ENCODE results near the gene MXD1. TPM values are rescaled to one million over a fixed set of nuclear protein-coding genes. Genes with fewer than 3 reads are reported as not detected.

MXD1 gene
- total RNA-seq, 1 experiment from 2014 or later = 3.7 TPM

GRCh38 chr2:69956475-69956979 is 41.6 kb downstream of the MXD1 start:
- no peak for DNase-seq
- H3K4ac ChIP-seq (ENCODE audit: low read depth, low read length) = no peak overlapping the region
- H3K23ac ChIP-seq (ENCODE audit: insufficient read length, low read depth, low read length) = no peak overlapping the region
- WGBS (ENCODE audit: extremely low coverage, insufficient read length, low lambda C conversion rate) = no CpG with 5 or more reads among the region's 6 CpGs
- H3K79me1 ChIP-seq (ENCODE audit: insufficient read depth, low read depth, low read length, poor library complexity, severe bottlenecking) = no peaks in the 10 kb centered on the region
- H2BK15ac ChIP-seq (ENCODE audit: low read depth, low read length) = no peak overlapping the region
- TF ChIP-seq CTCF (conservative IDR thresholded peaks at IDR 0.05) = no peak
- Mint-ChIP-seq H3K27ac (no peak overlapping the region), H3K9me3 (no peaks in the 10 kb centered on the region), H3K36me3 (ENCODE audit: insufficient read depth in 1 of 3, low read depth in 3 of 3) (no peaks in the 10 kb centered on the region), H3K27me3 (ENCODE audit: low read depth) (peaks cover 12% of the 10 kb centered on the region), H3K4me1 (peaks cover 3% of the 10 kb centered on the region in 2 experiments; a peak in 1 of 4 replicates), H3K4me3 (no peak overlapping the region)
- no peak overlapping the region for H4K8ac ChIP-seq (replicated peaks; ENCODE audit: insufficient read length, low read depth, low read length)
- no peak overlapping the region for H4K5ac ChIP-seq (ENCODE audit: insufficient read length, low read depth, low read length)
- no peaks in the 10 kb centered on the region for H3K79me2 ChIP-seq (ENCODE audit: insufficient read depth, low read length)
- H4K20me1 ChIP-seq (ENCODE audit: control insufficient read depth, insufficient read depth, insufficient read length) = no peaks in the 10 kb centered on the region
- H2BK120ac ChIP-seq (ENCODE audit: low read depth, low read length, poor library complexity, severe bottlenecking) = no peak overlapping the region
- no peak overlapping the region for H4K91ac ChIP-seq (ENCODE audit: insufficient read length, low read depth, low read length)
- no peaks in the 10 kb centered on the region for H3K23me2 ChIP-seq (ENCODE audit: insufficient read length, low read depth, low read length, poor library complexity, severe bottlenecking)
- H2AFZ ChIP-seq (ENCODE audit: low read length) = no peak overlapping the region
- H3K14ac ChIP-seq (ENCODE audit: insufficient read depth, low read length) = no peak overlapping the region
- H3K27me3 ChIP-seq (ENCODE audit: insufficient read depth, low read length) = no peaks in the 10 kb centered on the region
- no peak overlapping the region for H2BK12ac ChIP-seq (ENCODE audit: insufficient read length, low read depth, low read length)
- H3K27ac ChIP-seq (ENCODE audit: insufficient read length, low read depth, low read length) = no peak overlapping the region
- H2BK5ac ChIP-seq (ENCODE audit: insufficient read length, low read length) = no peak overlapping the region
- no peak overlapping the region for H3K56ac ChIP-seq (ENCODE audit: insufficient read length, low read depth, low read length)
- H3K4me2 ChIP-seq (ENCODE audit: insufficient read depth, insufficient read length, low read length) = no peak overlapping the region
- H3K9me3 ChIP-seq (ENCODE audit: control insufficient read depth, low read depth, low read length) = no peaks in the 10 kb centered on the region
- no peaks in the 10 kb centered on the region for H3K4me1 ChIP-seq (ENCODE audit: insufficient read depth, low read length)
- H2BK20ac ChIP-seq (ENCODE audit: low read depth, low read length, poor library complexity, severe bottlenecking) = no peak overlapping the region
- H2AK5ac ChIP-seq (ENCODE audit: insufficient read length, low read length) = no peak overlapping the region
- H3K9ac ChIP-seq (ENCODE audit: extremely low read depth, insufficient read length, low read length) = no peak overlapping the region
- no peak overlapping the region for H3K18ac ChIP-seq (ENCODE audit: insufficient read length, low read depth, low read length)
- no peak overlapping the region for H3T11ph ChIP-seq (ENCODE audit: low read length)

Data from H9 (cell line).